MG63 (cell line): ENCODE data around the gene LRRC8D. TPM values are rescaled to one million over a fixed set of nuclear protein-coding genes. Genes with fewer than 3 reads are reported as not detected.

Source experiments
- DNase-seq: peaks from one replicate; pipeline ENCODE4 v3.0.0-alpha.2; 2020
- H3K27me3 ChIP-seq: fragments of 250-450 bp; sonication (Bioruptor Pico); 2 replicates; pipeline ENCODE4 v1.5.1; 2020; ENCODE audit warnings: mild to moderate bottlenecking, moderate library complexity
- H3K36me3 ChIP-seq: fragments of 250-450 bp; sonication (Bioruptor Pico); 2 replicates; pipeline ENCODE4 v1.5.1; 2020; ENCODE audit warnings: mild to moderate bottlenecking, moderate library complexity
- H3K4me3 ChIP-seq: fragments of 250-450 bp; sonication (Bioruptor Pico); 2 replicates; pipeline ENCODE4 v1.5.1; 2020; ENCODE audit warnings: mild to moderate bottlenecking, moderate library complexity
- H3K9me3 ChIP-seq: fragments of 250-450 bp; sonication (Bioruptor Pico); 2 replicates; pipeline ENCODE4 v1.5.1; 2020; ENCODE audit warnings: mild to moderate bottlenecking, moderate library complexity
- total RNA-seq: library from RNA; depleted of rRNA; stranded (reverse); fragments of >200 nt; shearing (Covaris generic); gene quantifications from 2 replicates; pipeline ENCODE4 v1.2.3, GENCODE V29; 2014; ENCODE audit warnings: low replicate concordance

The LRRC8D gene
- total RNA-seq, 1 experiment from 2014 or later: 21.5 TPM

DNA sequence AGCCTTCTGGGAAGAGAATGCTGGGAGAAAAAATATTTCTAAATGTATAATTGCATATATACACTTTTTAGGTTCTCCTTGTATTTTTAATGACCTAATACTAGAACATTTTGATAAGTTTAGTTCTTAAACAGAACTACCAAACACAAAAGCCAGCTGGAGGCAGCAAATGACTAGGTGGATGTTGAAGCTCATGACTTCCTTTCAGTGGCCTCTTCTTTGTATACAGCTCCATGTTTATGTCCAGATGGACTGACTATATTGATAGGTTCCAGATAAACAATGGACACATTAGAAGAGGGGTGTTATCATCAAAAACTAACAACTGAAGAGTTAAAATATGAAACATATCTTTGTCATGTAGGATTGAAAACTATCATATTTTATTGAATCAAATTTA, 52.5 kb downstream of the LRRC8D start:
- DNase-seq: no peak
- Histone ChIP-seq H3K27me3 (no peaks in the 10 kb centered on the region), H3K4me3 (no peak overlapping the region), H3K9me3 (no peaks in the 10 kb centered on the region), H3K36me3 (peaks cover 3% of the 10 kb centered on the region; the same call in 1 of the 2 replicates)

DNA sequence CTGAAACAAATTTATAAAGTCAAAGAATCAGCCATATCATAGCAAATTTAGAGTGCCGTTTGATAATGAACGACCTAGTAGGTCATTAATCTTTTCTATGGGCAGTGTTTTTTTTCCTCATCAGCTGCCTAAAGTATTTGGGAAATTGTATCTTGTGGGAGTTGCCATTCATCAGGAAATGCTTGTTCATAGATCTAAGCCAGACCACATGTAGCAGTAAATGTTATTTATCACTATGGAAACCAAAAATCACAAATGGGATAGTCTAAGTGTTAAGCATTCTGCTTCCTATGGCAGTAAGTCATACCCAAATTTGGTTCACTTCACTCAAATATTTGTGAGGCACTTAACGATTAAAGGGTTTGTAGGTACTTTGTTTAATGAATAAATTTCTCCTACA, 52.9 kb downstream of the LRRC8D start:
- H3K4me3 ChIP-seq: no peak overlapping the region
- no peak for DNase-seq
- no peaks in the 10 kb centered on the region for H3K27me3 ChIP-seq
- H3K36me3 ChIP-seq: peaks cover 3% of the 10 kb centered on the region; the same call in 1 of the 2 replicates
- no peaks in the 10 kb centered on the region for H3K9me3 ChIP-seq

DNA sequence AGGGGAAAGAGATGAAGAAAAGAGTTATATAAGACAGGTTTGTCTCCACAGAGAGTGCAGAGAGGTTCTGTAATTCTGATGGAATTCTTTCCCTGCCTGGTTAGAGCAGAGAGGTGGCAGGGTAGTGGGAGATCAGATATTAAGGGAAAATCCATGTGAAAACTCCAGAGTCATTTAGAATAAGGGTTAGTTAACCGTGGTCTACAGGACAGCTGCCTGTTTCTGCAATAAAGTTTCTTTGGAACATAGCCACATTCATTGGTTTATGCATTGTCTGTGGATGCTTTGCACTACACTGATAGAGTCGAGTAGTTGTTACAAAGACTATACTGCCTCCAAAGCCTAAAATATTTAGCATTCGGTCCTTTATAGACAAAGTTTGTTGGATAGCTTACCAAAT, 55.6 kb downstream of the LRRC8D start:
- DNase-seq: no peak
- Histone ChIP-seq H3K36me3 (peaks cover 9% of the 10 kb centered on the region), H3K9me3 (peaks cover 5% of the 10 kb centered on the region), H3K4me3 (no peak overlapping the region), H3K27me3 (no peaks in the 10 kb centered on the region)

DNA sequence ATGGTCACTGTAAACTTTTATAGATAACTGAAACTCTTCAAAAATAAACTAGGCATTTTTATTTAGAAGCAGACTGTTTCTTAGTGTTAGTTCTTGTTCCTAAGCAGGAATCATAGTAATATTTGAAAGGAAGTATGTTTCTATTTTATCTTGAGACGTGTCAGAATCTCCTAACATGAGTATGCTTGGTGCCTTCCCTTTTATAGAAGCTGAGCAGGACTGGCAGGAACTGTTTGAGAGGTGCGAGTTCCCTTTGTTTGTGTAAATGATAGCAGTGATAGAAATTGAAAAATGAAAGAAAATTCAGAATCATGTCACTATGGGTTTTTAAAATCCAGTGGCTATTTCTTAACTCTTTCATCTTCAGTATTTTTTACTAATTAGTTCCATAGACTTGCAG, 56.9 kb downstream of the LRRC8D start:
- H3K36me3 ChIP-seq: peaks cover 18% of the 10 kb centered on the region
- H3K9me3 ChIP-seq: peaks cover 5% of the 10 kb centered on the region
- no peaks in the 10 kb centered on the region for H3K27me3 ChIP-seq
- no peak overlapping the region for H3K4me3 ChIP-seq
- no peak for DNase-seq

DNA sequence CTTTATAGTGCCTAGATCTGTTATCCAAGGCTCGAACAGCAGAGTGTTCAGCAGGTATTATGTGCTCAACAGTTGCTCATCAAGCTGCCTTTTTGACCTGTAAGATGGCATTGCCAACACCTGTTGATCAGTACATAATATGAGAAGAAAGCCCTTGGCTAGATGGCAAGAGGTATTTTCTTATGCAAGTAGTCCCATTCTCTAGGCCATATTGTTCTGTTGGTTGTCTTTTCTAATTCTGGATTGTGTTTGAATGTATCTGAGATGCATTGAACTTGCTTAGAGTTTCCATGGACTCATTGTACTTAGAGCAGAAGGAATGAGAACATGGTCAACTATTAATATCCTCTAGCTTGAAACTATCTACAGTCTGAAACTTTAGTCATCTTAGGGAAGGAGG, 57.4 kb downstream of the LRRC8D start:
- no peak overlapping the region for H3K4me3 ChIP-seq
- no peak for DNase-seq
- H3K36me3 ChIP-seq: peaks cover 18% of the 10 kb centered on the region
- peaks cover 5% of the 10 kb centered on the region for H3K9me3 ChIP-seq
- no peaks in the 10 kb centered on the region for H3K27me3 ChIP-seq

DNA sequence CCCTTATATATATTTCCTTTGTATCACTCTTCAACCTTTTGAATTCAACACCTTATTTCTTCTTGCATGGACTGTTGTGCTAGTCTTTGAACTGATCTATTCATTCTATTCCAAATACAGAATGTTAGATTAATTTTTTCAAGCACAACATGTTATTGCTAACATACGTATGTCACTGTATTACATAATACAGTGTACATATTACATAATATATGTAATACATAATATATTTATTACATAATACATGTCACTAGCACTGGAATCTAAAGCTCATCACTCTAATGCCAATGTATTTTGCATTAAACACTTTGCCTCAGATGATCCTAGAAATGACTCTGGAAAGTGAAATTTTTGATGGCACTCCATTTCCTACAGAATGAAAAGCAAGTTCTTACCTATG, 59.8 kb downstream of the LRRC8D start:
- H3K27me3 ChIP-seq: no peaks in the 10 kb centered on the region
- no peak overlapping the region for H3K4me3 ChIP-seq
- peaks cover 5% of the 10 kb centered on the region for H3K9me3 ChIP-seq
- peaks cover 21% of the 10 kb centered on the region for H3K36me3 ChIP-seq
- no peak for DNase-seq

DNA sequence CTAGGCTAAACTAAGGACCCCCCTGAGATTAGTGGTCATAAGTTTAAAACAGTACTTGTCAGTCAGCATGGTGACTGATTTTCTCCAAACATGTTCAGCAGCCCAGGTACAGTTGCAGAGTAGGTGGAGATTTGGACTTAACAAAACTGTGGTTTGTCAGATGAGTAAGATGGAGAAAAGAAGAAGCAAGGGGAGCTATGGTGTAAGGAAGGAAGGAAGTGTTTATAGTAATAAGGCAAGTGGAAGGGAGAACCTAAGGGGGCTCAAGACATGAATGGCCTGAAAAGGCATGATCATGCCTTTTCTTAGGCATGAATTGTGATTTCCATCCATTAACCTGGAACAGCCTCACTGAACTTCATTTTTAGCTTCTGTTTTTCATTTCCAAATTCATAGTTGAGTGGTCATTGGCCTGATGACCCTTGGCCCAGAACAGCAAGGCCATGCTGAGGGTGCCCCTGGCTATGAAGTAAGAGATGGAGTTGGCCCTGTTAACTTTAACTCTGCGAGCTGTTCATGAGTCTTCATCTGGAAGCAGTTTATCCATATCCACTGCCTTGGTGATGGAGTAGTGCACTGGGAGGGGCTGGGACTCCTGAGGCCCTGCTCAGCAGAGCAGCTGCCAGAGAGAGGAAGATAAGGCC, 60.7 kb downstream of the LRRC8D start:
- H3K9me3 ChIP-seq: peaks cover 5% of the 10 kb centered on the region
- no peak for DNase-seq
- H3K4me3 ChIP-seq: no peak overlapping the region
- H3K27me3 ChIP-seq: no peaks in the 10 kb centered on the region
- peaks cover 21% of the 10 kb centered on the region for H3K36me3 ChIP-seq

DNA sequence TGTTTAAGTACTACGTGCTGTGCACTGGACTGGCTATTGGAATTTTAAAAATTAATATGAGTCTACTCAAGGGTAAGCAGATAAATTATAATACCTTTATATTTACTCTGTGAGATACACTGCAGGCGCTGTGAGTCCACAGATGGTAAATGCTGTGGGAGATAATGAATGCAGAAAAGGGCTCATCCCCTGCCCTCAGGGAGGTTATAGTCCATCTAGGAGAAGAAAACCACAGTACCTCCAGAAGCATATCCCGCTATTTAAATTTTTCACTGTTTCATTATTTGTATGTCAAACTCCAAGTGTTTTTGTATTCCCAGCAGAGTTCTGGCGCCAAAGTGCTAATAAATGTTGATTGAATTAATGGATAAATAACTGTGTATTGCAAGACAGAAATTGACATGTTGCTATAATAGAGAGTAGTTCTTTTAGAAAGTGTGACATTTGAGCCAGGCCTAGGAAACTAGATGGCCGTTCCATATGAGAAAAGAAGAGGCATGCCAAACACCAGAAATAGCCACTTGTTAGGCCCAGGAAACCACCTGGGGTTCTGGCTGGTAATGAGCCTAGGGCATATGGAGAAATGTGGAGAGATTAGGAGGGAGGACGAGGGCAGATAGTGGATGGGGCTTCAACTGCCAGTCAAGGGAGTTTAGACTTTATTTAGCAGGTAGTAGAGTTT, 61.7 kb downstream of the LRRC8D start:
- Histone ChIP-seq H3K4me3 (no peak overlapping the region), H3K36me3 (peaks cover 21% of the 10 kb centered on the region), H3K27me3 (no peaks in the 10 kb centered on the region), H3K9me3 (peaks cover 5% of the 10 kb centered on the region)
- no peak for DNase-seq

DNA sequence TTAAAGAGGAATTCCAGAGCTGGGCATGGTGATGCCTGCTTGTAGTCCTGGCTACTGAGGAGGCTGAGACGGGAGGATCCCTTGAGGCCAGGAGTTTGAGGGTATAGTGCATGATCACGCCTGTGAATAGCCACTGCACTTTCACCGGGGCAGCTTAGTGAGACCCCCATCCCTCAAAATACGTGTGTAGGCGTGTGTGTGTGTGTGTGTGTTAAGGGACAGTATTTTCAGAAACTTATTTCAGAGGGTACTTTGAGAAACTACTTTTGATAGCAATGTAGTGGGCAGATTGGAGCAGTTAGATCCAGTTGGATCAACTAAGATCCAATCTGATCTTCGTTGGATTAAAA, 62.2 kb downstream of the LRRC8D start:
- no peak overlapping the region for H3K4me3 ChIP-seq
- DNase-seq: no peak
- H3K27me3 ChIP-seq: no peaks in the 10 kb centered on the region
- H3K9me3 ChIP-seq: peaks cover 5% of the 10 kb centered on the region
- H3K36me3 ChIP-seq: peaks cover 21% of the 10 kb centered on the region

DNA sequence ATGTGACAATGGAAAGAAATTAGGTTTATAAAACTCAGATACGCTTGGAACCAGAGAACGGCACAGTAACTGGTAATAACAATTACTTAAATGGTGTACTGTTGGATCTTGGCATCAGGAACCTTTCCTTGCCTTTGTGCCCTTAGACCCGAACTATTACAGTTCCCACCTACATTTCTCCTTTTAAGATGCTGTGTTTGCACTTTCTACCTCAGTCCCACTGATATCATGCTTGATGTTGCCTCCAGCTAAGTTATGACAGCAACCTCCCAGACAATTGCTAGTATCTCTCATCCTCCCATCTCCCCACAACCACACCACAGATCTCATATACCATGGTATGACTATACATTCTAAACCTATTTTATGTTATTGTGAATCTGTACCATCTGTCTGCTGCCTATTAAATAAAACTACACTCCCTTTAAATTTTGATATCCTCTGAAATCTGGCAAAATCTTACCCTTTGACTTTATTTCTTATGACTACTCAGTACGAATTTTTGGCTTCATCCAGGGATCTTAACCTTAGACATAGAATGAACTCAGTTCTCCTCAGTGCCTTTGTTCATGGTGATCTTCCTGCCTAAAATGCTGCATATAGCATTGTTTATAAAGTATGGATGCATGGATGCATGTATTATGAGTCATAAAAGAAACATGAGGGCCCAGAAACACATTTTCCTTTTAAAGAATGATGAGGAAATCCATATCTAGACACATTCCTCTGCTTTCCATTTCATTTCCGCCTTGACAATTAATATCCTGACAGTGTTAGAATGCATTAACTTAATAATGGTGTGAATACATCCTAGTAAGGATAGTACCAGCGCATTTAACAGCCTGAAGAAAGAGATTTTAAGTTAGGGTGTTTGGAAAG, 64.1 kb downstream of the LRRC8D start:
- Histone ChIP-seq H3K4me3 (no peak overlapping the region), H3K9me3 (peaks cover 8% of the 10 kb centered on the region), H3K36me3 (peaks cover 21% of the 10 kb centered on the region), H3K27me3 (no peaks in the 10 kb centered on the region)
- DNase-seq: no peak

DNA sequence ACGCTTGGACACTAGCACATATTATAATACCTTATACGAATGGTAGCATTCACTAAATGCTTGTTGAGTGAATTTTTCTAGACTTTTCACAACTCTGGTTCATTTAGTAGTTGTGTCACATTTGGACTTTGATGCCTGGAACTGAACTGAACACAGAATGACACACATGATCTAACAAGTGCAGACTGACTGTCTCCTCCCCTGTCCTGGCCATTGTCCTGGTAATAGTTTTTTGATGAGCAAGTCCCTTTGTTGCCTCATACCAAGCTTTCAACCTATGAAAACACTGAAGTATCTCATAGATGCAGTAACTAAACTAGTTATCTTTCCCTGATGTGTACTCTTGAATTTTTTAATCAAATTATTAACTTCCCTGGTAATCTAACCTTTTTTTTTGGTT, 66.4 kb downstream of the LRRC8D start:
- no peaks in the 10 kb centered on the region for H3K27me3 ChIP-seq
- H3K36me3 ChIP-seq: peaks cover 4% of the 10 kb centered on the region
- DNase-seq: no peak
- H3K4me3 ChIP-seq: no peak overlapping the region
- H3K9me3 ChIP-seq: peaks cover 2% of the 10 kb centered on the region; the same call in 1 of the 2 replicates

DNA sequence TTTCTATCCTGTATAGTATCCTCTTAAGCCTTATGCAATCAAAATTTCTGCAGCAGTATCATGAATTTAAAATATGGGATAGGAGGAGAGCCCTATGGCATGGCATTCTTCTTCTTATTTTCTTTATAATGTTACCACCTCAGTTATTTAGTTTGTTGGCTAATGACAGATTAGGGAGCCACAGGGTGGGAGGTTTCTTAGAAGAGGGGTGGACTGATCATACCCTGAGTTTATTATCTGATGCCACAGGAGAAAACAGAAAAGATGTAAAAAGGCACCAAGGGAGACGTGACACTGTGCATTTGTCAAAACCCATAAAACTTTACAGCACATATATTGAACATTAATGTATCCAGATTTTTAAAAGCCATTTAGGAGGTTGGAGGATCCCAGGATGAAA, 66.9 kb downstream of the LRRC8D start:
- Histone ChIP-seq H3K4me3 (no peak overlapping the region), H3K36me3 (peaks cover 3% of the 10 kb centered on the region), H3K27me3 (no peaks in the 10 kb centered on the region), H3K9me3 (peaks cover 2% of the 10 kb centered on the region; the same call in 1 of the 2 replicates)
- DNase-seq: no peak

DNA sequence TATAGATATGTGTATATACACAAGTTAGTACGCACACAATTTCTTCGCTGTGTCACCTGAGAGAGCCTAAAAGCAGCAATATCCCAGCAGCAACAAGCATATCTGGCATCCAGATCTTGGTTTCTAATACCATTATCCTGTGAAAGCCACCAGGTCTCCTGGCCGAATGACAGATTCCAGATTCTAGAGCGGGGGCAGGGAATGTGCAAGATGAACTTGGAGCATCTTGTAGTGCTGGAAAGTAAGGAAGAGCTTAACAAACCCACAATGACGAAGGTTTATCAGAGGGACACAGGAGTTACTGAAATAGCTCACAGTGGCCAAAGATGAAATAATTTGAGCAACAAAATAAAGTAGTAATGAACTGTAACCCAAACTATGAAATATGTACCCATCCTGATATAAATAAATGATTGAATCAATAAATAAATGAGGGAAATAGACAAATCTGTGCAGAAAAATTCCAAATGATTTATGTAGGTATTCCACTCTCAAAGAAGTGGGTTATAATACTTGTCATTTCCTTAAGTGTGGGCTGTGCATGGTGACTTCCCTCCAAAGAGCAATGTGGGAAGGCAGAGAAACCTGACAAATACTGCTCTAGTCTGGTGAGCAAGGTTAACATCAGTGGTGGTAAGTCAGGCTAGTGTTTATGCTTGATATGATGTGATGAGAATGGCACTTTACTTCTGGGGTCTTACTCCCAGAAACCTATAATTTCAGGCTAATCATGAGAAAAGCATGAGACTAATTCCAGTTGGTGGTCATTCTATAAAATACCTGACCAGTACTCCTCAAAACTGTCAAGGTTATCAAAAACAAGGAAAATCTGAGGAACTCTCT, 67.9 kb downstream of the LRRC8D start:
- DNase-seq: no peak
- H3K36me3 ChIP-seq: peaks cover 3% of the 10 kb centered on the region

DNA sequence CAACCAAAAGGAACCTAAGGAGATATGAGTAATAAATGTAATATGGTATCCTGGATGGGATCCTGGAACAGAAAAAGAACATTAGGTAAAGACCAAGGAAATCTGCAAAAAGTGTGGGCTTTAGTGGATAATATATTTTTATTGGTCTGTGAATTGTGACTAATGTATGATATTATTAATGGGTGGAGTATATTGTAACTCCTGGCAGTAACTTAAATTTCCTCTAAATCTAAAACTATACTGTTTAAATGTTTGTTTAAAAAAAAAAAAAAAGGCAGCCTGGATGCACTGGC, 68.4 kb downstream of the LRRC8D start:
- H3K9me3 ChIP-seq: peaks cover 2% of the 10 kb centered on the region; the same call in 1 of the 2 replicates
- H3K27me3 ChIP-seq: no peaks in the 10 kb centered on the region
- no peak for DNase-seq
- no peaks in the 10 kb centered on the region; the same call in none of the 2 replicates for H3K36me3 ChIP-seq
- H3K4me3 ChIP-seq: no peak overlapping the region

More for the DNA sequence above, 67.9 kb downstream of the LRRC8D start:
- Histone ChIP-seq H3K4me3 (no peak overlapping the region), H3K27me3 (no peaks in the 10 kb centered on the region), H3K9me3 (peaks cover 2% of the 10 kb centered on the region; the same call in 1 of the 2 replicates)

DNA sequence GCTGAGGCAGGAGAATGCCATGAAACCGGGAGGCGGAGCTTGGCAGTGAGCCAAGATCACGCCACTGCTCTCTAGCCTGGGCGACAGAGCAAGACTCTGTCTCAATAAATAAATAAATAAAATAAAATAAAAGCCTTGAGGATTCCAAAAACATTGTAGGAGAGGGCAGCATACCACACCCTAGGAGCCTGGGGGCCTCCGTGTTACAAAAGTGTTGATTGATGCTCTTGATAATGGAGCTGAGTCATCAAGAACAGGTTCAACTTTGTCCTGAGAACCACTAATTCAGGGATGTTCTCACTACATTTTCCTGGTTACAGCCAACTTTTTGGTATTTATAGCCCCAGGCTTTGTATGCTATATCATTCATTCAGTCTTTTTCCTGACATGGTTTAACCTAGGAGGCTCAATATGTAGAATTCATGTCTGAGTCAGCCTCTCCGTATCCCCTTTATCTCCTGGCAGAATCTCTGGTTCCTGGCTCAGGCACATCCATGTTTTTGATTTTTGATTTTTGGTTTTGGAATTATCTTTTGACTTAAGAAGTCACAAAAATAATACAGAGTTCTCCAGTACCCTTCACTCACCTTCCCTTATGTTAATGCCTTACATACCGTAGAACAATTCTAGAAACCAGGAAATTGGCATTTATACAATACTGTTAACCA, 69.4 kb downstream of the LRRC8D start:
- Histone ChIP-seq H3K27me3 (no peaks in the 10 kb centered on the region), H3K4me3 (no peak overlapping the region), H3K9me3 (peaks cover 2% of the 10 kb centered on the region; the same call in 1 of the 2 replicates), H3K36me3 (no peaks in the 10 kb centered on the region; the same call in 1 of the 2 replicates)
- peak; percentile 10 for DNase-seq

DNA sequence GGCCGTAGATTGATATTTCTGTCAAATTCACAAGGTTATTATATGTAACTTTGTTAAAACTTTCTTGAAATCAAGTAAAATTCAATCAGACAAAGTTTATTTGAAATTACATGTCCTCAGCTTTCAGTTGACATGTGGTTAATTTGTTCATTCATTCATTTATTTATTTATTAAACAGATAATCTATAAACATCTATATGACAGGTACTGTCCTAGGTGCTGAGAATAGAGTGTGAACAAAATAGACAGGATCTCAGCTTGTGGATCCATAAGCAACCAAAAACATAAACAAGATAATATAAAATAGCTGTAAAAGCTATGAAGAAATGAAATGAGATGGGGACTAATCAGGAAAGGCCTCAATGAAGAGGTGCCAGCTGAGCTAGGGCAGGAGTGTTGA, 72.0 kb downstream of the LRRC8D start:
- Histone ChIP-seq H3K9me3 (peaks cover 2% of the 10 kb centered on the region; the same call in 1 of the 2 replicates), H3K27me3 (no peaks in the 10 kb centered on the region), H3K36me3 (no peaks in the 10 kb centered on the region), H3K4me3 (no peak overlapping the region)
- no peak for DNase-seq
